MM.1S (cell line): ENCODE data around the gene KCNJ16.

Experiments used
- DNase-seq: peaks from one replicate; pipeline ENCODE4 v3.0.0-alpha.2; 2015
- H2AFZ ChIP-seq: fragments of 300-600 bp; sonication (generic); 2 replicates; pipeline ENCODE4 v1.6.0; 2016; ENCODE audit warnings: antibody characterized with exemption, low read length
- H3F3A ChIP-seq: fragments of 300-600 bp; sonication (generic); 2 replicates; pipeline ENCODE4 v1.6.1; 2016; ENCODE audit warnings: mild to moderate bottlenecking, antibody characterized with exemption, low read length, moderate library complexity, mixed read lengths; ENCODE audit not compliant: insufficient read depth
- H3K27ac ChIP-seq: fragments of 300-600 bp; sonication (generic); 2 replicates; pipeline ENCODE4 v1.5.1; 2016; ENCODE audit warnings: mild to moderate bottlenecking, low read length
- H3K27me3 ChIP-seq: fragments of 300-600 bp; sonication (generic); replicated peaks from 2 replicates; pipeline ENCODE4 v1.6.0; 2016; ENCODE audit warnings: low read length; ENCODE audit not compliant: insufficient read depth
- H3K36me3 ChIP-seq: fragments of 300-600 bp; sonication (generic); replicated peaks from 2 replicates; pipeline ENCODE4 v1.6.1; 2016; ENCODE audit warnings: mild to moderate bottlenecking, low read length, mixed read lengths; ENCODE audit not compliant: insufficient read depth
- H3K4me1 ChIP-seq: fragments of 300-600 bp; sonication (generic); 2 replicates; pipeline ENCODE4 v1.6.1; 2016; ENCODE audit warnings: low read length, mixed read lengths
- H3K4me2 ChIP-seq: fragments of 300-600 bp; sonication (generic); 2 replicates; pipeline ENCODE4 v1.6.0; 2016; ENCODE audit warnings: low read depth, low read length
- H3K4me3 ChIP-seq: fragments of 300-600 bp; sonication (generic); 2 replicates; pipeline ENCODE4 v1.5.1; 2016; ENCODE audit warnings: low read length, mixed read lengths
- H3K79me2 ChIP-seq: fragments of 300-600 bp; sonication (generic); 2 replicates; pipeline ENCODE4 v1.6.1; 2016; ENCODE audit warnings: mixed run types, low read length, mixed read lengths
- H3K9ac ChIP-seq: fragments of 300-600 bp; sonication (generic); 2 replicates; pipeline ENCODE4 v1.6.1; 2016; ENCODE audit warnings: low read length, mixed read lengths
- H3K9me2 ChIP-seq: fragments of 300-600 bp; sonication (generic); replicated peaks from 2 replicates; pipeline ENCODE4 v1.6.1; 2016; ENCODE audit warnings: mild to moderate bottlenecking, low read length, mixed read lengths; ENCODE audit not compliant: insufficient read depth
- H3K9me3 ChIP-seq: fragments of 300-600 bp; sonication (generic); replicated peaks from 2 replicates; pipeline ENCODE4 v1.6.1; 2016; ENCODE audit warnings: mild to moderate bottlenecking, low read length, mixed read lengths; ENCODE audit not compliant: insufficient read depth
- H4K20me1 ChIP-seq: fragments of 300-600 bp; sonication (generic); 2 replicates; pipeline ENCODE4 v1.6.1; 2016; ENCODE audit warnings: mild to moderate bottlenecking, low read length, moderate library complexity, mixed read lengths; ENCODE audit not compliant: insufficient read depth
- EZH2 ChIP-seq: fragments of 300-600 bp; sonication (generic); optimal IDR thresholded peaks from 2 replicates; pipeline ENCODE3; 2017; ENCODE audit warnings: low read depth, mild to moderate bottlenecking, antibody characterized with exemption, low read length, mixed read lengths
- EZH2phosphoT487 ChIP-seq: fragments of 300-600 bp; sonication (generic); IDR thresholded peaks from 2 replicates; pipeline ENCODE4 v1.6.1; 2018; ENCODE audit warnings: antibody characterized with exemption, low read length
- TF ChIP-seq, protein P1 (sequence below): fragments of 300-600 bp; sonication (generic); IDR thresholded peaks from 2 replicates; pipeline ENCODE4 v1.5.1; 2016; ENCODE audit warnings: antibody characterized with exemption, low read length, mixed read lengths

KCNJ16 gene

DNA sequence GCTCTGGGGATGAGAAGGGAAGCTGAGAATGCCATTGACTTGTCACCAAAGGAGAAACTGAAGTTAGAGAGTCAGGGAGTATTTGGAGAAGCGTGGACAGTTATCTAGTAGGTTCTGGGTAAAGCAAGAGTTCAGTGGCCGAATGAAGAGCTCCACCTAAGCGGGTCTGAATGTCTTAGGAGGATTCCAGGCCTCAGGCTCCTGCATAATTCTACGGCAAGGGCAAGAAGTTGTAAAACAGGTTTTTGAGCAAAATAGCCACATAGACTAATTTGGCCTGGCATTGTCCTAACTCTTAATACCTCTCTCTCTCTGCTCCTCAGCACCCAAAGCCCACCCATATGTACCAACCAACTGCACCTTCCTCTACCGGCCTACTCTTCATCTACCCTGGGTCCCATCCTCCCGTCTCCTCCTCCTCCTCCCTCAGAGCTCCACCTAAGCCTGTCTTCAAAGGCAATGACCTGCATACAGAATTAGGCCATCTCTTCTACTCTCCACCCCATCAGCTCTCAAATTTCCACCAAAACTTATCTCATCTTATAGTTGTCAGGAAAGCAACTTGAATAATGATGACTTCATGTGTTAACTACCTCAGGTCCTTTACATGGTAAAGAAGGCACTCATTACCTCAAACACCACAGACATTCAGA, 52.3 kb downstream of the KCNJ16 start:
- Histone ChIP-seq H3K36me3 (no peaks in the 10 kb centered on the region), H3K9me3 (no peaks in the 10 kb centered on the region), H3F3A (no peaks in the 10 kb centered on the region), H3K4me1 (no peaks in the 10 kb centered on the region), H3K4me2 (no peak overlapping the region), H3K79me2 (no peaks in the 10 kb centered on the region), H2AFZ (no peak overlapping the region), H3K4me3 (no peak overlapping the region), H3K27me3 (no peaks in the 10 kb centered on the region), H3K27ac (no peak overlapping the region), H3K9me2 (no peaks in the 10 kb centered on the region), H4K20me1 (no peaks in the 10 kb centered on the region), H3K9ac (no peak overlapping the region)
- no peak for DNase-seq
- no peak for TF ChIP-seq EZH2
- TF ChIP-seq EZH2phosphoT487: no peak

GRCh38 chr17:70128727-70129238, 53.8 kb downstream of the KCNJ16 start:
- no peak overlapping the region for H2AFZ ChIP-seq
- H3K9me3 ChIP-seq: no peaks in the 10 kb centered on the region
- no peak overlapping the region for H3K27ac ChIP-seq

GRCh38 chr17:70130289-70130688, 55.3 kb downstream of the KCNJ16 start:
- Histone ChIP-seq H3K4me1 (no peaks in the 10 kb centered on the region), H3K27ac (no peak overlapping the region)
- TF ChIP-seq EZH2 (no peak), EZH2phosphoT487 (no peak)
- TF ChIP-seq, protein P1, sequence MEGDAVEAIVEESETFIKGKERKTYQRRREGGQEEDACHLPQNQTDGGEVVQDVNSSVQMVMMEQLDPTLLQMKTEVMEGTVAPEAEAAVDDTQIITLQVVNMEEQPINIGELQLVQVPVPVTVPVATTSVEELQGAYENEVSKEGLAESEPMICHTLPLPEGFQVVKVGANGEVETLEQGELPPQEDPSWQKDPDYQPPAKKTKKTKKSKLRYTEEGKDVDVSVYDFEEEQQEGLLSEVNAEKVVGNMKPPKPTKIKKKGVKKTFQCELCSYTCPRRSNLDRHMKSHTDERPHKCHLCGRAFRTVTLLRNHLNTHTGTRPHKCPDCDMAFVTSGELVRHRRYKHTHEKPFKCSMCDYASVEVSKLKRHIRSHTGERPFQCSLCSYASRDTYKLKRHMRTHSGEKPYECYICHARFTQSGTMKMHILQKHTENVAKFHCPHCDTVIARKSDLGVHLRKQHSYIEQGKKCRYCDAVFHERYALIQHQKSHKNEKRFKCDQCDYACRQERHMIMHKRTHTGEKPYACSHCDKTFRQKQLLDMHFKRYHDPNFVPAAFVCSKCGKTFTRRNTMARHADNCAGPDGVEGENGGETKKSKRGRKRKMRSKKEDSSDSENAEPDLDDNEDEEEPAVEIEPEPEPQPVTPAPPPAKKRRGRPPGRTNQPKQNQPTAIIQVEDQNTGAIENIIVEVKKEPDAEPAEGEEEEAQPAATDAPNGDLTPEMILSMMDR: no peak

More at GRCh38 chr17:70128727-70129238, 53.8 kb downstream of the KCNJ16 start:
- no peak overlapping the region for H3K4me2 ChIP-seq
- H3K9me2 ChIP-seq: no peaks in the 10 kb centered on the region
- TF ChIP-seq EZH2: no peak
- TF ChIP-seq, protein P1: no peak
- no peak for TF ChIP-seq EZH2phosphoT487
- no peak overlapping the region for H3K9ac ChIP-seq
- no peaks in the 10 kb centered on the region for H3F3A ChIP-seq
- H3K4me1 ChIP-seq: no peaks in the 10 kb centered on the region
- no peak overlapping the region for H3K4me3 ChIP-seq
- H3K27me3 ChIP-seq: no peaks in the 10 kb centered on the region
- no peaks in the 10 kb centered on the region for H3K36me3 ChIP-seq
- no peaks in the 10 kb centered on the region for H4K20me1 ChIP-seq
- no peaks in the 10 kb centered on the region for H3K79me2 ChIP-seq
- DNase-seq: no peak

DNA sequence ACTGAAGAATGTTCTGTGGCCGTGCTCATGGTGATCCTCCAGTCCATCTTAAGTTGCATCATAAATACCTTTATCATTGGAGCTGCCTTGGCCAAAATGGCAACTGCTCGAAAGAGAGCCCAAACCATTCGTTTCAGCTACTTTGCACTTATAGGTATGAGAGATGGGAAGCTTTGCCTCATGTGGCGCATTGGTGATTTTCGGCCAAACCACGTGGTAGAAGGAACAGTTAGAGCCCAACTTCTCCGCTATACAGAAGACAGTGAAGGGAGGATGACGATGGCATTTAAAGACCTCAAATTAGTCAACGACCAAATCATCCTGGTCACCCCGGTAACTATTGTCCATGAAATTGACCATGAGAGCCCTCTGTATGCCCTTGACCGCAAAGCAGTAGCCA, 57.5 kb downstream of the KCNJ16 start:
- no peaks in the 10 kb centered on the region for H3K36me3 ChIP-seq
- no peaks in the 10 kb centered on the region for H3K27me3 ChIP-seq
- H2AFZ ChIP-seq: no peak overlapping the region
- H3K9me2 ChIP-seq: no peaks in the 10 kb centered on the region
- TF ChIP-seq, protein P1: no peak
- TF ChIP-seq EZH2 (no peak), EZH2phosphoT487 (no peak)
- H3K9ac ChIP-seq: no peak overlapping the region
- no peaks in the 10 kb centered on the region for H3F3A ChIP-seq
- H4K20me1 ChIP-seq: no peaks in the 10 kb centered on the region
- no peaks in the 10 kb centered on the region for H3K79me2 ChIP-seq
- no peak for DNase-seq
- H3K27ac ChIP-seq: no peak overlapping the region
- H3K4me2 ChIP-seq: no peak overlapping the region
- no peak overlapping the region for H3K4me3 ChIP-seq
- no peaks in the 10 kb centered on the region for H3K4me1 ChIP-seq
- no peaks in the 10 kb centered on the region for H3K9me3 ChIP-seq

More at GRCh38 chr17:70130289-70130688, 55.3 kb downstream of the KCNJ16 start:
- H3K27me3 ChIP-seq: no peaks in the 10 kb centered on the region
- no peak overlapping the region for H2AFZ ChIP-seq
- H3F3A ChIP-seq: no peaks in the 10 kb centered on the region
- no peak for DNase-seq
- H3K36me3 ChIP-seq: no peaks in the 10 kb centered on the region
- no peaks in the 10 kb centered on the region for H3K9me2 ChIP-seq
- no peak overlapping the region for H3K4me3 ChIP-seq
- no peak overlapping the region for H3K4me2 ChIP-seq
- no peaks in the 10 kb centered on the region for H4K20me1 ChIP-seq
- no peak overlapping the region for H3K9ac ChIP-seq
- H3K79me2 ChIP-seq: no peaks in the 10 kb centered on the region
- H3K9me3 ChIP-seq: no peaks in the 10 kb centered on the region
